Forelimb muscle (tissue), 1 donor: ENCODE results near the gene ERCC3. TPM values are rescaled to one million over a fixed set of nuclear protein-coding genes. Genes with fewer than 3 reads are reported as not detected.
"Not testable (repeated sequence)": the region's sequence is repeated elsewhere in the genome, so short reads cannot be mapped to it uniquely, and the experiment has no call there.

Source experiments
- DNase-seq: peaks from one replicate; pipeline ENCODE4 v3.0.0-alpha.2; 2013; ENCODE audit warnings: low read depth
- polyA plus RNA-seq: library from polyadenylated mRNA; unstranded; fragments of 120-200 nt; gene quantifications from one replicate; pipeline ENCODE4 v1.2.1, GENCODE V29; 2013; ENCODE audit not compliant: insufficient read length

The ERCC3 gene
- polyA plus RNA-seq, 1 donor: 41.5 TPM

DNA sequence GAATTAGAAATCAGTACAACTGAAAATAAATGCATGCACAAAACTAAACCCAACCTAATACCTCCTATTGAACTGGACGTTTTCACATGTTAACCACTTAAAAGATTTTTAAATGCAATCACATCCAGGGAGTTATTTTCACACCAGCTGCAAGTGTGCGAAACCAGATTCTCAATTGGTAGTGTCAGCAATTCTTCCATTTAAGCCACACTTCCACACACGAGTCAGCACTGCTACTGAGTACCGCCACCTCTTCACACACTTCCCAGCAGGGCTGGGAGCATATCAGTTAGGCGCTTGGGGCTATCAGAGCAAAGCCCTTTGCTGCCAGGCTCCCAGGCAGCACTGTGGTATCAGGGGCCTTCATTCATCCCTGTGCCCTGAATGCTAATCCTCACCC, 14.2 kb downstream of the ERCC3 start:
- DNase-seq: no peak

DNA sequence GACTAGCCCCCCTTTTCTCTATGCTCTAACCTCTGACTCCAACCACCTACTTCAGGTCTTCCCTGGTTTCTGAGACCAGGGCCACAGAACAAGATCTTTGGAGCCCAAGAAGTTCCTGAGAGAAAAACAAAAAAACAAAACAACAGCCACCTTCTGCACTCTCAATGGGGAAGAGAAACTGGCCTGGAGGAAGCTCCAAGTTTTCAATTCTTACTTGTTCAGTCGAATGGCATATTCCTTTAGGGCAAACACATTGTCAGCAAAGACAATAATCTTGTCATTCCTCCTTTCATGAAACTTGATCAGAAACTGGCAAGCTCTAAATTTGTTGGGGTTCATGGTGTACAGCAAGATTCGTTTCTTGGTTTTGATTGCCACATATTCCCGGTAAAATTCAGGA, 15.0 kb downstream of the ERCC3 start:
- DNase-seq: no peak

DNA sequence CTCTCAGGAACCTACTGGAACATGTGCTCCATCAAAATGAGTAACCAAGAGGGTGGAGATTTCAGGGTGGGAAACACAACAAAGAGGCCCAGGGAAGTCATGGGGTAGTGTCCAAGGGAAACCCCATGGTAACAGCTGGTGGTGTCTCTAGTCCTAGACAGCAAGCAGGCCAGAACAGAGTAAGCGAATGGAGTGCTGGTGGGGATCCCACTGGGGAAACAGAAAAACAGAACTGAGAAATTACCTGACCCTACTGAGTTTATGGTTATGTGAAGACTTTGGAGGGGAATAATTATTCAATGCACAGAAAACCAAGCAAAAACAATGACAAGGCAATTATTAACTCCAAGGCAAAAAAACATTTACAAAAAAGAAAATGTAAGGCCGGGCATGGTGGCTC, 16.9 kb downstream of the ERCC3 start:
- no peak for DNase-seq

DNA sequence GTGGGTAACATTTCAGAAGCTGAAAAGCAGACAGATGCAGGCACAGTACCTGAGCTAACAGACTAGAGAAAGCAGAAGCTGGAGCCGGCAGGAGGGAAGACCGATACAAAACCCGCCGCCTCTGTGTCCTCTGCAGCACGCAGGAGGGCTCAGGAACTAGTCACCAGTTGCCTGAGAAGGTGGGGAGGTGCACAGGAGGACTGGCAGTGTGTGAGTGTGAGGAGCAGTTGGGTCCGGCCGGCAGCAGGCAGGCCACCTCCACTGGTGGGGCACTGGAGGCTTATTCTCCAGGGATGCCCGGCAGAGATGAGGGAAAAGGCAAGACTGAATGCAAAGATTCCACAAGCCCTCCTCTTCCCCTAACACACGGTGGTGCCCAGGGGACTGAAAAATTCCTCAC, 18.2 kb downstream of the ERCC3 start:
- no peak for DNase-seq

DNA sequence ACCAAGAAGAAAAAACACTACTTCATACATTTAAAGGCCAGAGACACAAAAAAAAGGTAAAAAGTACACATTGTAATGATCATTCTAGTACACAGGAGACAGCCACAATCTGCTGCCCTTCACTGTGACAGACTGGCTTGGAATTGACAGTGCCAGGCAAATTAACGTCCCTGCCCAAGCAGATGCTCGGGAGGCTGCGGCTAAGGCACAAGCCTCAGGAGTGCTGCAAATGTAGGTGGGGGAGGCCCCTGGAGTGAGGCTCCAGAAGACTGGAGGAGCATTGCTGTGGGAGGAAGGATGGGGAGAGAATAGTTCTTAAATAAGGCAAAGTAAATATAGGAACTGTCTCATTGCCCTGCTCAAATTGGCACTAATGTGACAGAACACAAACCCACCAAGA, 18.6 kb downstream of the ERCC3 start:
- DNase-seq: no peak

DNA sequence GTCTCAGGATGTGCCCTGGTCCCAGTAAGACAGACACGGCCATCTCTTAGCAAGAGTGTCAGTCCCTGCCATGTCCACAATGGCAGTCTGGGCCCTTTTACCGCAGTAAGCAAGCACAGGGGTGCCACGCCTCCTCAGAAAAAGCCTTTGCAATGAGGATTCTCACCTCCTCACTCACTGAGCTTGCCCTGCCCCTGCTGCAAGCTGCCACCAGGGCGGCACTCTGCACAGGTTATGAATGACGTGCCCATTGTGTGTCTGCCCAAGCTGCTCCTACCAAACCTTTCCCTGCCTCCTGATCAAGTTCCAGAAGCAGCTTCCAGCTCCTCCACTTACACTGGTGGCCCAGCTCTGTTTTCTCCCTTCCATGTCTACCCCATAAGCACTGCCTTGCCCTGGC, 23.3 kb downstream of the ERCC3 start:
- DNase-seq: no peak

DNA sequence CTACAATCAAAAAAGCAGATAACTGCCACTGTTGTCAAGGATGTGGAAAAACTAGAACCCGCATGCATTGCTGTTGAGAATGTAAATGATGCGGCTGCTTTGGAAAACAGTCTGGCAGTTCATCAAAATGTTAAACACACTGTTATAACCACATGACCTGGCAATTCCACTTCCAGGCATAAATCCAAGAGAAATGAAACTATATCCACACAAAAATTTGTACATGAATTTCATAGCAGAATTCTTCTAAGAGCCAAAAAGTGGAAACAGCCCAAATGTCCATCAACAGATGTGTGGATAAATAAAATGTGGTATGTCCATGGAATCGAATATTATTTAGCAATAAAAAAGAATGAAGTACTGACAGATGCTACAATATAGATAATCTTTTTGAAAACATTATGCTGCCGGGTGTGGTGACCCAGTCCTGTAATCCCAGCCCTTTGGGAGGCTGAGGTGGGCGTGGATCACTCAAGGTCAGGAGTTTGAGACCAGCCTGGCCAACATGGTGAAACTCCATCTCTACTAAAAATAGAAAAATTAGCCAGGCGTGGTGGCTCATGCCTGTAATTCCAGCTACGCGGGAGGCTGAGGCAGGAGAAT, 32.0 kb downstream of the ERCC3 start:
- DNase-seq: peak; percentile 22

DNA sequence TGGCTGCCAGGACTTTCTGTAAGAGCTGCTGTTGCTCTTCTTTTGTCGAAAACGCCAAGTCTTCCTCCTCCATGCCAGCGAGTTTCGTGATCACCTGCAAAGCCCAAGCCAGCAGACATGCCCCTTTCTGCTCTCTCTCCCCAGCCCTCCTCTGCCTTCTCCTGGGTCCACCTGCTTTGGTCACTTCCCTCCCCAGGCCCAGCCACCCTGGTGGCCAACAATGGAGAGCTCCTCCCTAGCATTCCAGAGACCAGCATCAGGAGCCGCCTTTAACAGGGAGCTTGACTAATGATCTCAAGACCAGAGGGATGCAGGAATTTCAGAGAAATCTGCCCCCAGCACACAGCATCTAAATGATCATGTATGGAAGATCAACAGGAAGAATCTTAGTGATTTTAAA, 34.6 kb downstream of the ERCC3 start:
- DNase-seq: no peak

DNA sequence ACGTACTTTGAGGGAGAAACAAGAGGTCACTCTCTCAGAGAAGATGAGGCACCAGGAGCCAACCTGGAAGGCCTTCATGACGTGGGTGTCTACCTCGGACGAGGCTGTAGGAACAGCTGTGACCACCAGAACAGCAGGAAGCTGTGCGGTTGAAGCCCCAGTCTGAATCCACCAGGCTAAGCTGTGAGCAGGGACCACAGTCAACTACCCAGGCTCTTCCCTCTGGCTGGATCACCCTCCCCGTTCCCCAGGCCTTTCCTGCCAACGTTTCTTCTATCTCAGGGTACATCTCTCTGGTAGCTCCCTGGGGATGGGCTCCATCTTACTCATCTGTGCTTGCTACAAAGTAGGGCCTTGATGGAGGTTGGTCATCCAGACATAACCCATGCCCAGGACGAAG, 37.1 kb downstream of the ERCC3 start:
- DNase-seq: no peak

DNA sequence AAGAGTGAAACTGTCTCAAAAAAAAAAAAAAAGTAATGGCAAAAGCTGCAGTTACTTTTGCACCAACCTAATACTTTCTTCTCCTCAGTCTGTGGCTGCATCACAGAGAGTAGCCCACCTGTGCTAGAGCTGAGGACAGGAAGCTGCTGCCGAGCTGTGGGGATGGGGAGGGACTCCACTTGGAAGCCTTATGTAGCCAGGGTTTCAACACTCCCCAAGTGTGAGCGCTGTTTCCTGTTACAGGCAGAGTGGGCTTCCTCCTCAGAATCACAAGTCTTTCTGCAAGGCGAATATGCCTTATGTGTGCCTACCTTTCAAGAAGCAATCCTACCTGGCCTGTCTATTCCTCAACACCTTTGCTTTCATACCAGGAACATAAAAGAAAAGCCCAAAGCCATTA, 37.6 kb downstream of the ERCC3 start:
- no peak for DNase-seq

DNA sequence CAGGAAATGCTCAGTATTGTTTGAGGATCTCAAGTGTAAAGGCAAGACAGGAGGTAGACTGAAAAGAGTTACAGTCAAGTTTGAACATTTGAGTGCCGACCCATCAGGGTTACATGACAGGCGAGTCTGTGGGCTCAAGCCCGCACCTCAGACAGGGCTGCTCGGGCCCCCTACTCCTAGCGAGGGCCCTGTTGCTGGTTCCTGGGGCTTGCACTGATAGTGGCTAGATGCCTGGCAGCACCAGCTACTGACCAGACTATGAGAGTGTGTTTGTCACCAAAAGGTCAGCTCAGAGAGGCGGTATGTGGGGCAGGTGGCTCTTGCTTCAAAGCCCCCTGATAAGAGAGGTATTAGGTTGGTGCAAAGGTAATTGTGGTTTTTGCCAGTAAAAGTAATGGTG, 38.2 kb downstream of the ERCC3 start:
- no peak for DNase-seq

DNA sequence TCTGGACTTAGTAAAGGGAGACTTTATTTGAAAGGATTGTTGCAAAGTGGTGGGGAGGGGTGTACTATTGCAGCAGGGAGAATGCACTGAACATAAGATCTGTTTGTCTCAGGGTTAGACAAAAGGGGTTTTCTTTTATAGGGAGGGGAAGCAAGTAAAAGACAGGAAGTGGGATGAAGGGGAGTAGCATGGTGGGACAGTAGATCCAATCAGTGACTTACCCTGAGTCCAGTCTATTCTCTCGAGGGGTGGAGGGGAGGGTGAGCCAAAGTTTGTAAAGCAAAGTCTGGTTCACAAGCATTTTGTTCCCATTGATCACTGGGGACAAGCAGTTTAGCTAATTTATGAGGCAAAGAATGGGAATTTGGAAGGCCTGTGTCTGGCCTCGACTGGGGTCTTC, 38.8 kb downstream of the ERCC3 start:
- DNase-seq: peak; percentile 28

DNA sequence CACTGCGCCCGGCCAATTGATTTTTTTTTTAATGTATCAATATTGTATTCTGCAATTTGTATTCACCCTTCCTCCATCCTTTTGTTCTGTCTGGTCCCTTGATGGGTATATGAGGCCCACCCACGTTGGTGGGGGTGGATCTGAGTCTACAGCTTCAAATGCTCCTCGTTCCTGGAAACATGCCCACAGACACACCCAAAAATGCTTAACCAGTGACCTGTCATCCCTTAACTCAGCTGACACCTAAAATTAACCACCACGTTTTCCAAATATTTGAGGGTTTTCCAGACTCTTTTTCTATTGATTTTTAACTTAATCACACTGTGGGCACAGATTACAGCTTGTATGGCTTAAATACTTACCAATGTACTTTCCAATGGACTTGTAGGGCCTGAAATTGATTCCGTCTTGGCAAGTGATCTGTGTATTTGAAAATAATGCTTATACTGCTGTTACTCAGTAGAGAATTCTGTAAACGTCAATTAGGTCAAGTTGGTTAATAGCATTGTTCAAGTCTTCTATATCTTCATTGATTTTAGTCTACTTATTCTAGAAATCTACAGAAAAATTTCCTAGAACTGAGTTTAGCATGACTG, 39.5 kb downstream of the ERCC3 start:
- no peak for DNase-seq

DNA sequence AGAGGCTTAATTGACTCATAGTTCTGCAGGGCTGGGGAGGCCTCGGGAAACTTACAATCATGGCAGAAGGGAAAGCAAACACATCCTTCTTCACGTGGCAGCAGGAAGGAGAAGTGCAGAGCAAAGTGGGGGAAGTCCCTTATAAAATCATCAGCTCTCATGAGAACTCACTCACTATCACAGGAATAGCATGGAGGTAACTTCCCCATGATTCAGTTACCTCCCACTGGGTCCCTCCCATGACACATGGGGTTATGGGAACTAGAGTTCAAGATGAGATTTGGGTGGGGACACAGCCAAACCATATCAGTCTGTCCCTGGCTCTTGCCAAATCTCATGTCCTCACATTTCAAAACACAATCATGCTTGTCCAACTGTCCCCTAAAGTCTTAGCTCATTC, 52.8 kb downstream of the ERCC3 start:
- not testable (repeated sequence) for DNase-seq

DNA sequence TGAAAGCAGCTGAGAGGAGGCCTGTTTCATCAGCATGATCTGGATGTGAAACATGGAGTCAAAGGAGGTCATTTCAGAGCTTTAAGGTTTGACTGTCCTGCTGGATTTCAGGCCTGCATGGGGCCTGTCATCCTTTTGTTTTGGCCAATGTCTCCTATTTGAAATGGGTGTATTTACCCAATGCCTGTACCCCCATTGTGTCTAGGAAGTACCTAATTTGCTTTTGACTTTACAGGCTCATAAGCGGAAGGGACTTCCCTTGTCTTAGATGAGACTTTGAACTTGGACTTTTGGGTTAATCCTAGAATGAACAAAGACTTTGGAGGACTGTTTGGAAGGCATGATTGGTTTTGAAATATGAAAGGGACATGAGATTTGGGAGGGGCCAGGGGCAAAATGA, 54.5 kb downstream of the ERCC3 start:
- no peak for DNase-seq

DNA sequence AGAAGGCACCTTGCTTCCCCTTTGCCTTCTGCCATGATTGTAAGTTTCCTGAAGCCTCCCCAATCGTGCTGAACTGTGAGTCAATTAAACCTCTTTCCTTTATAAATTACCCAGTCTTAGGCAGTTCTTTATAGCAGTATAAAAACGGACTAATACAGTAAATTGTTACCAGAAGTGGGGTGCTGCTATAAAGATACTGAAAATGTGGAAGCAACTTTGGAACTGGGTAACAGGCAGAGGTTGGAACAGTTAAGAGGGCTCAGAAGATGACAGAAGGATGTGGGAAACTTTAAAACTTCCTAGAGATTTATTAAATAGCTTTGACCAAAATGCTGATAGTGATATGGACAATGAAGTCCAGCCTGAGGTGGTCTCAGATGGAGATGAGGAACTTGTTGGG, 56.2 kb downstream of the ERCC3 start:
- not testable (repeated sequence) for DNase-seq

DNA sequence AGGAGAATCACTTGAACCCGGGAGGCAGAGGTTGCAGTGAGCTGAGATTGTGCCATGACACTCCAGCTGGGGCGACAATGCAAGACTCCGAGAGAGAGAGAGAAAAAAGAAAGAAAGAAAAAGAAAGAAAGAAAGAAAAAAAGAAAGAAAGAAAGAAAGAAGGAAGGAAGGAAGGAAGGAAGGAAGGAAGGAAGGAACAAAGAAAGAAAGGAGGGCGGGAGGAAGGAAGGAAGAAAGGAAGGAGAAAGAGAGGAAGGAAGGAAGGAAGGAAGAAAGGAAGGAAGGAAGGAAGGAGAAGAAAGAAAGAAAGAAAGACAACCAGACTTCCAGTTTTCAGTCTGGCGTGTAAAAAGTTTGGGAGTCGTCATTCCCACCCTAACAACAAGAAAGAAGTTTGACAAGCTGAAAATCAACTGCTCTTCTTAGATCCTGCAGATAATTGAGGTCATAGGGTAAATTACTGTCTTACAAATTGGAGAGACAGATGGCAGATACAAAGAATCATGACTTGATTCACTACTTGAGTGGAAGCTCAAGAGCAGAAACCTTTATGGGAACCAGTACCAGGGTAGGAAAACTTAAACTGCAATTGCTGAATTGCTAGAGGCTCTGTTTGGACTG, 58.8 kb downstream of the ERCC3 start:
- DNase-seq: no peak

DNA sequence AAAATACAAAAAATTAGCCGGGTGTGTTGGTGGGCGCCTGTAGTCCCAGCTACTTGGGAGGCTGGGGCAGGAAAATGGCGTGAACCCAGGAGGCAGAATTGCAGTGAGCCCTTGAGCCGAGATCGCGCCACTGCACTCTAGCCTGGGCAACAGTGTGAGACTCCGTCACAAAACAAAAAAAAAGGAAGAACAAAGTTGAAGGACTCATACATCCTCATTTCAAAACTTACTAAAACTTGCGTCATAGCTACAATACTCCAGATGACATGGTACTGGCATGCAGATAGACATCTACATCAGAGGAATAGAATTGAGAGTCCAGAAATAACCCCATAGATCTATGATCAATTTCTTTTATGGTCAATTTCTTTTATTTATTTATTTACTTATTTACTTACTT, 60.2 kb downstream of the ERCC3 start:
- no peak for DNase-seq

DNA sequence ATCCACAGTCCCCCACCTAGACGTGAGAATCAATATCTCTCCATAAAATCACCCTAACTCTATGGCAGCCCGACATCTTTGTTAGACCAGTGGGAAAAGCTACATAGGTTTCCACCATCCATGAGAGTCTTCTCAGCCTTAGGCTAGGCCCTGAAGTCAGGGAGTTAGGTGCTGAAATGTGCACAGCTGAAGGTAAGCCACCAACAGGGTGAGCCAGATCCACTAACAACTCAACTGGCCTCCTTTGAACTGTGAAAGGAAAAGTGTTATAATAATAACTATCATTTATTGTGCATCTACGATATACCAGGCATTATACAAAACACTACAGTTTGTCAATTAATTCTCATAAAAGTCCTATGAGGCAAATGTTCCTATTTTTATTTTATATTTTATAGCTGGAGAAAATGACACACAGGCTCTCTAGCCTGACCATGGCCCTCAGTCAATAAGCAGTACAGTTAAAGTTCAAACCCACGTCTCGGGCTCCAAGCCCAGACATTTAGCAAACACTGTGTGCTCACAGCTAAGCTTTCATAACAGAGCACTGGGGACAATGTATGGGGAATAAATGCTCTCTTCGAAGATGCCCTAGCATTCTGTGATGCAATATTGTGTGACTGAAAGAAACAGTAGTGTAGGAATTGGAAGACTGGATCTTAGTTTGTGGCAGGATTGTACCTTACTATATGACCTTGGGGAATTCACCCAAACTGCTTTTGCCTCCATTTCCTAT, 62.6 kb downstream of the ERCC3 start:
- peak; percentile 60 for DNase-seq

DNA sequence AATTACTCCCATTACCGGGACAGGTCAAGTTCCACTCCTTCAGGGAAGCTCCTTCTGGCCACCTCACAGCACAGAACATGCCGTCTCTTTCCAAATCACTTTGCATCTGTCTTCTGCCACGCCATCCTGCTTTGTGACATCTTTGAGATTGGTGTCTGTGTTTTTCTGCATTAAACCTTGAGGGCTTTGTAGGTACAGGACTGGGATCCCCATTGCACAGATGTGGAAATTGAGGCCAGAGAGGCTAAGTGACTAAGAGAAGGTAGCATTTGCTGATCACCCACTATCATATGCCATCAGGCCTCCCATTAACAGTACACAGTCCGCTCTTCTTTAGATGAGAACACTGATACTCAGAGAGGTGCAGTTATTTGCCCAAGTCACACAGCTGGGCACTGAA, 64.4 kb downstream of the ERCC3 start:
- DNase-seq: no peak

DNA sequence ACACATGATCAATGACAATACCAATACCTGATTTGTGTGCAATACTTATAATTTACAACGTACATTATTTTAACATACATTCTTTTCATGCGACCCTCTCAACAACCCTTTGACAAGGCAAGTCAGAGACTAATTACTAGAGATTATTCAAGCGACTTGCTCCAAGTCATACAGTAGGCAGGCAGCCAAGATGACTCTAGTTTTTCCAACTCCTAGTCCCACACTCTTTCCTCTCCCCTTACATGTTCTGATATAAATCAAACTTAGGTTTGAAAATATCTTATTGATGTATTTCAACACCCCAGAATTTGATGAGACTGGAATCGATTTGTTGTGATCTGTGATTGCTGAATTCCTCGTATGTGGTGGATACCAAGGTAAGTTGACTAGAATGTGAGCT, 65.8 kb downstream of the ERCC3 start:
- DNase-seq: no peak

DNA sequence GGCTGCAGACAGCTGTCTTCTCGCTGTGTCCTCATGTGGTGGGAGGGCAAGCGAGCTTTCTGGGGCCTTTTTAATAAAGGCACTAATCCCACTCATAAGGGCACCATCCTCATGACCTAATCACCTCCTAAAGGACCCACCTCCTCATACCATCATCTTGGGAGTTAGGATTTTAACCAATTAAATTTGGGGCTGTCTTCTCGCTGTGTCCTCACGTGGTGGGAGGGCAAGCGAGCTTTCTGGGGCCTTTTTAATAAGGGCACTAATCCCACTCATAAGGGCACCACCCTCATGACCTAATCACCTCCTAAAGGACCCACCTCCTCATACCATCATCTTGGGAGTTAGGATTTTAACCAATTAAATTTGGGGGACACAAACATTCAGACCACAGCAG, 66.7 kb downstream of the ERCC3 start:
- DNase-seq: not testable (repeated sequence)
